K562 (cell line): ENCODE data around the gene KCNJ9. TPM values are rescaled to one million over a fixed set of nuclear protein-coding genes. Genes with fewer than 3 reads are reported as not detected.

Experiments
- HEY1 ChIP-seq: fragments of 250-450 bp; sonication (Bioruptor Pico); IDR thresholded peaks from 2 replicates; pipeline ENCODE4 v1.5.0; 2020; ENCODE audit warnings: mild to moderate bottlenecking, moderate library complexity, borderline replicate concordance
- JUNB ChIP-seq: fragments of 450-650 bp; formaldehyde crosslinking; conservative IDR thresholded peaks from 2 replicates; pipeline ENCODE4 v1.4.0; 2020; ENCODE audit warnings: mild to moderate bottlenecking
- KHSRP ChIP-seq: fragments of 450-650 bp; IDR thresholded peaks from 2 replicates; pipeline ENCODE4 v1.6.1; 2017
- MGA ChIP-seq: fragments of 450-650 bp; IDR thresholded peaks from 2 replicates; pipeline ENCODE4 v1.6.1; 2016; ENCODE audit warnings: mild to moderate bottlenecking, moderate library complexity
- SIRT6 ChIP-seq: IDR thresholded peaks from one replicate; pipeline ENCODE4 v1.6.1; 2012; ENCODE audit warnings: low read depth, mild to moderate bottlenecking, control low read depth, inconsistent platforms, low read length, moderate library complexity
- STAT5A ChIP-seq: IDR thresholded peaks from 2 replicates; pipeline ENCODE4 v1.6.1; 2012; ENCODE audit warnings: low read length, inconsistent platforms, borderline replicate concordance
- YY1 ChIP-seq, 3 experiments: IDR thresholded peaks; 2 replicates each; pipeline ENCODE4 v1.6.1; 2011; ENCODE audit warnings: low read length in 2 of 3, mild to moderate bottlenecking in 2 of 3, moderate library complexity in 2 of 3, borderline replicate concordance in 1 of 3, control low read depth in 1 of 3, low read depth in 1 of 3; ENCODE audit not compliant: insufficient read depth in 3 of 3, insufficient replicate concordance in 2 of 3, control insufficient read depth in 1 of 3, insufficient read length in 1 of 3; ENCODE audit errors: extremely low read depth in 1 of 3
- ZBTB2 ChIP-seq: fragments of 450-650 bp; IDR thresholded peaks from 2 replicates; pipeline ENCODE4 v1.6.1; 2016; ENCODE audit warnings: antibody characterized with exemption
- ZNF232 ChIP-seq: sonication (generic); formaldehyde crosslinking; IDR thresholded peaks from 2 replicates; pipeline ENCODE4 v1.8.0; 2022; ENCODE audit warnings: mild to moderate bottlenecking, missing genetic modification reagents
- ZNF280B ChIP-seq: fragments of 250-450 bp; sonication (Bioruptor Pico); IDR thresholded peaks from 2 replicates; pipeline ENCODE4 v1.5.1; 2021; ENCODE audit warnings: mild to moderate bottlenecking
- ZNF644 ChIP-seq: fragments of 200-800 bp; sonication (Bioruptor generic); IDR thresholded peaks from 2 replicates; pipeline ENCODE4 v1.6.1; 2016; ENCODE audit warnings: low read depth, missing genetic modification characterization, missing compliant biosample characterization
- polyA plus RNA-seq, 8 experiments: library from polyadenylated mRNA; depleted of rRNA in 4 of 8; stranded (reverse) in 5 of 8; unstranded in 3 of 8; fragments of >200 nt; fragmentation: Nextera tagmentation in 2 of 8; fragmentation: Illumina TruSeq in 1 of 8; extraction: Ambion mirVana in 2 of 8; extraction: Trizol in 1 of 8; gene quantifications; 2 replicates each; pipeline versions ENCODE4 v1.2.1 to v1.2.3, GENCODE V29; 2011 to 2014; ENCODE audit warnings: inconsistent platforms in 1 of 8, missing spikeins in 1 of 8
- total RNA-seq, 7 experiments: library from RNA; depleted of rRNA in 6 of 7; stranded (reverse); fragments of >200 nt in 6 of 7; fragmentation: Illumina TruSeq in 2 of 7; extraction: Trizol in 2 of 7; gene quantifications; 2 replicates each; pipeline versions ENCODE4 v1.2.1 to v1.2.3, GENCODE V29; 2011 to 2021; ENCODE audit warnings: low replicate concordance in 1 of 7

KCNJ9 gene
- total and polyA plus RNA-seq, 9 of the 15 experiments (the other 6 are each of a cell fraction or from before 2014, with no cell fraction given): not detected

GRCh38 chr1:160101037-160101716, 19.8 kb downstream of the KCNJ9 start (continued):
- TF ChIP-seq HEY1 (no peak), MGA (peak; percentile 81), KHSRP (no peak), ZBTB2 (0 out of 2 replicates have a peak, but pooled peaks have one; percentile 27), YY1 (IDR thresholded peaks at IDR 0.05; ENCODE audit: borderline replicate concordance in 1 of 3, control insufficient read depth in 1 of 3, extremely low read depth in 1 of 3, insufficient read depth in 3 of 3, insufficient read length in 1 of 3, insufficient replicate concordance in 2 of 3, low read depth in 1 of 3, low read length in 2 of 3) (peak in 1 of 3 experiments; percentile 36), STAT5A (no peak), ZNF232 (CRISPR knock-in tag) (no peak), JUNB (CRISPR knock-in tag) (no peak), SIRT6 (no peak), ZNF644 (no peak), ZNF280B (no peak)
